GM19240 (cell line): ENCODE data around the gene HOXC5.

Experiments
- DNase-seq: peaks from one replicate; pipeline ENCODE4 v3.0.0; 2011; ENCODE audit warnings: low spot score; ENCODE audit not compliant: insufficient read length

HOXC5 gene

DNA sequence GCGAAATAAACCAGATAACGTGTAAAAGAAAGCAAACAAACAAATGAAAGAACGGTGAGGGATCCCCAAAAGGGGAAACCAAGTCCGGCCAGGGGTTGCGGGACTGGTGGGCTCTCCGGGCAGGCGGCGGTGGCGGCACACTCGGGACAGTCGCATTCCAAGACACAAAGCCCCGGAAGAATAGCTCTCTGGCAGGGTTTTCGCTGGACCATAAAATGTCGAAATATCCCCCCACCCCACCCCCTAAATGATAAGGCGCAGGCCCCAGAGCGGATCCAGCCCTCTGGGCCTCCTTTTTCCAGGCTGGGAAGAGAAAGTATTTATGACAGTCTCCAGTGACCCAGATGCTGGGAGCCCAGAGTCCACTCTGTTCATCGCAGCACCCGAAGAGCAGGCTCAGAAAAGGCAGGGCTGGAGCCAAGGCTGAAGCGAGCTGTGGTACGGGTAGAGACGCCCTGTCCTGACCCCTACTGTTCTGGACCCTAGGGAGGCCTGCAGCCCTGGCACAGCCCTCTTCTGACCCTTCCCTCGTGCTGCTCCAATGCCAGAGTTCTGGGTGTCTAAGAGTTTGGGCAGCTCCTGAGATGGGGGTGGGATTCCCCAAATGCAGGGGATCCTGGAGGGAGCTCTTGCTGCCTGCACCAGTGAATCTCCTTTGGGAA is 26.2 kb upstream of the HOXC5 start:
- DNase-seq = no peak

DNA sequence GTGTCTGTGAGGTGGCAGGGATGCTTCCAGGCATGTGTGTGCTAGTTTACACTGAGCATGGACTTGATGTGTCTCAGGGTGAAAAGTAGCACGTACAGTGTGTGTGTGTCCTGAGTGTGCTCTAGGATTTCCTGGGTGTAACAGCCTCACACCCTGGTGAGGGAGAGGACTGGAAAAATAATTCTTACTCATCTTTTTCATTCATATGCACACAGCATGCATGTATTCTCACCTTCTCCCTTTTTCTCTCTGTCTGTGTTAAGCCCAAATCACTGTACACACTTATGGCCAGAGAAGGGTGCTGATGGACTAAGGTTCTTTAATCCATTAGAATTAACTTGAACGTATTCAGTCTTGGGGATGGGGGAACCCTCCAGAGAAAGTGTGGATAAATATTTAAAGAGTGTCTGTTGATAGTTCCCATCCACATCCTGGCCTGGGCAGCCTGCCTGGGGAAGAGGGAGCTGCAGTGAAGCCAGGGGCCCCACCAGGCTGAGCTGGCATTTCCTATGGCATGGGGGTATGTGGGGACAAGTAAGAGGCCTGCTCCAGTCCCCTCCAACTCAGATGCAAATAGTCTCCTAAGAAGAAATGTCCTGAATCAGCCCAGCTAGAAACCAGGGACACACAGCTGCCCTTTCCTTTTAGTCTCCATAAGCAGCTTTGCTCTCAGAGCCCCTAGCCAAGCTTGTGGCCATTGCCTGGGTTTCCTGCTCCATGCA is 25.2 kb upstream of the HOXC5 start:
- no peak for DNase-seq

DNA sequence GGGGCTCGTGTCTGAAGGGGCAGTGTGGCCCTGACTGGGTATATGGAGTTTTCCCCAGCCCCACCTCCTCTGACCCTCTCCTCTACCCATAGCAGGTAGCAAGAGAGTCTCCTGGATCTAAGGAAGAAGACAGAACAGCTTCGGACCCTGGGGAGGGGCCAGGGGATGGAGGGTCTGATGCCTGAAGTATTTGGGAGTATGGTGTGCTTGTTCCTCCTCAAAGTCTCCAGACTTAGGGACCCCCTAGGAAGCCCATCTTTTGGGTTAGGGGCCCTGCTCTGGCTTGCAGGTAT is 24.6 kb upstream of the HOXC5 start:
- no peak for DNase-seq

DNA sequence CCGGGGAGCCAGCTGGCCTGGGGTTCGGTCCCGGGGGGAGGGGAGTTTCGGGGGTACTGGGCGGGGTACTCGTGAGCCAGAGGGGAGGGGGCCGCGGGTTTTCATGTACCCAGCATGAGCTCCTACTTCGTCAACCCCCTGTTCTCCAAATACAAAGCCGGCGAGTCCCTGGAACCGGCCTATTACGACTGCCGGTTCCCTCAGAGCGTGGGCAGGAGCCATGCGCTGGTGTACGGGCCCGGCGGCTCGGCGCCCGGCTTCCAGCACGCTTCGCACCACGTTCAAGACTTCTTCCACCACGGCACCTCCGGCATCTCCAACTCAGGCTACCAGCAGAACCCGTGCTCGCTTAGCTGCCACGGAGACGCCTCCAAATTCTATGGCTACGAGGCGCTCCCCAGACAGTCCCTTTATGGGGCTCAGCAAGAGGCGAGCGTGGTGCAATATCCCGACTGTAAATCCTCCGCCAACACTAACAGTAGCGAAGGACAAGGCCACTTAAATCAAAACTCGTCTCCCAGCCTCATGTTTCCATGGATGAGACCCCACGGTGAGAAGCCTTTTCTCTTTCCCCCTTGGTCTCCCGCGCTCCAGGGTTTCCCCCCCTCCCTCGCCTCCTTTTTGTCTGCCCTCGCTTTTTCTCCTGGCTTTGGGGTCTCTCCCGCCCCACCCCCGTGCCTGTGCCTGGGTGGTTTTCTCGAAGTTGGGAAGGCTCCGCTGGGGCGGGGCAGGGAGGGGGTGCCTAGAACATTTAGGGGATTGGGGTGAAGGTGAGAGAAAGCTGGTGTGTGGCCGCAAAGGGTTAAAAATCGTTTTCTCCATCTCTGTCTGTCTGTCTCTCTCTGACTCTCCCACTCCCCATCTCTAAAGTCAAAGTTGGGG is 23.4 kb upstream of the HOXC5 start:
- no peak for DNase-seq

DNA sequence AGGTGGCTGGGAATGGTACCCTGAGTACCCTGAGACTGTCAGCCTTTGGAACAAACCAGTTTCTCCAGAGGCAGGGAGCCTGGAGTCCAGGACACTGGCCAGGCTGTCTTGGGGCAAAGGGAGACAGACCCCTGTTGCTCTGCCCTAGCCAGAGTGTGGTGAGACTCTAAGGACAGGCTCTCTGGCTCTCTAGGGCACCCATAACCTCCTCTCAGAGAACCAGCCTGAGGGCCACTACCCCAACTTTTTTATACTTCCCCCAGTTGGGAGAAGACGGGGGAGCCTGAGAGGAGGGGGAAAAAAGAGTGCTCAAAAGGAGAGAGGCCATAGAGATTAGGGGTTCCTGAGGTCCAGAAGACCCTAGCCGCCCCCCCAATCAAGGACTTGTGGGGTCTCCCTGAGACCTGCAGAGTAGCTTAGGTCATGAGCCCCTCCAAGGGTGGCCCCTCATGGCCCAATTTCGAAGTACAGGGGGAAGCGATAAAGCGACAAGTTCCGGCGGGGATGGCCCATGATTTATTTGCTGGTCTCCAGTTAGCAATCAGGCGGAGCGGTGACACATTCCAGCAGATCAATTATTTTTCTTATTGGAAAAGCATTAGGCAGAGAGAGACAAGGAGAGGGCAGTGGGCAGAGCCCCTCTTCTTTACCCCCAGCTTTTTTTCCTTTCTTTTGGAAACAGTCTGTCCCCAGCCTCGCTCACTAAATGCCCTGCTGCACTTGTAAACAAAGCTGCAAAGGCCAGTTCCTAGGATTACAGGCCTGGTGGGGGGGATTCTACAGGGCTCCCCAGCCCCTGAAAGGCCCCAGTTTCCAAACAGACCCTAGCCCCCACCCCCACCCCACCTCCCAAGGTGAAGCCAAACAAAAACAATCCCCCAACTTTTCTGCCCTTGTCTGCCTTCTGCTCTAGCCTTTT is 22.5 kb upstream of the HOXC5 start:
- DNase-seq = no peak

DNA sequence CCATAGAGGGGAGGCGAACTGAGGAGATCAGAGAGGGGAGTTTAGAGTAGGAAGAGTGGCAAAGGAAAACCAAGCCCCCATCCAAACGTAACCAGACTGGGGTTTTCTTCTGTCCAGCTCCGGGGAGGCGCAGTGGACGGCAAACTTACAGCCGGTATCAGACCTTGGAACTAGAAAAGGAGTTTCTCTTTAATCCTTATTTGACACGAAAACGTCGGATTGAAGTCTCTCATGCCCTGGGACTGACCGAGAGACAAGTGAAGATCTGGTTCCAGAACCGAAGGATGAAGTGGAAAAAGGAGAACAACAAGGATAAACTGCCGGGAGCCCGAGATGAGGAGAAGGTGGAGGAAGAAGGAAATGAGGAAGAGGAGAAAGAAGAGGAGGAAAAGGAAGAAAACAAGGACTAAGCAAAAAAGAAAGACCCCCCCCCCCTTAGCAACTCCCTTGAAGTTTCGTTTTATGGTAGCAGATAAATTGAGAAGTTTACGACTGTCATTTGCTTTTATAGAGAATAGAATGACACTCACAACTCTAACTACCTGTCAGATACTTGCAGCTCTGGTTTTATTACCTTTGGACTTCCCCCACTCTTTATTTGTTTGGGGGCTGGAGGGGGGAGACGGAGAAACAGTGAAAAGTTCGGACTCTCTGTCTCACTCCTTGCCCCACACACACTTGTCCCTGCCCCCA is 21.7 kb upstream of the HOXC5 start:
- no peak for DNase-seq

DNA sequence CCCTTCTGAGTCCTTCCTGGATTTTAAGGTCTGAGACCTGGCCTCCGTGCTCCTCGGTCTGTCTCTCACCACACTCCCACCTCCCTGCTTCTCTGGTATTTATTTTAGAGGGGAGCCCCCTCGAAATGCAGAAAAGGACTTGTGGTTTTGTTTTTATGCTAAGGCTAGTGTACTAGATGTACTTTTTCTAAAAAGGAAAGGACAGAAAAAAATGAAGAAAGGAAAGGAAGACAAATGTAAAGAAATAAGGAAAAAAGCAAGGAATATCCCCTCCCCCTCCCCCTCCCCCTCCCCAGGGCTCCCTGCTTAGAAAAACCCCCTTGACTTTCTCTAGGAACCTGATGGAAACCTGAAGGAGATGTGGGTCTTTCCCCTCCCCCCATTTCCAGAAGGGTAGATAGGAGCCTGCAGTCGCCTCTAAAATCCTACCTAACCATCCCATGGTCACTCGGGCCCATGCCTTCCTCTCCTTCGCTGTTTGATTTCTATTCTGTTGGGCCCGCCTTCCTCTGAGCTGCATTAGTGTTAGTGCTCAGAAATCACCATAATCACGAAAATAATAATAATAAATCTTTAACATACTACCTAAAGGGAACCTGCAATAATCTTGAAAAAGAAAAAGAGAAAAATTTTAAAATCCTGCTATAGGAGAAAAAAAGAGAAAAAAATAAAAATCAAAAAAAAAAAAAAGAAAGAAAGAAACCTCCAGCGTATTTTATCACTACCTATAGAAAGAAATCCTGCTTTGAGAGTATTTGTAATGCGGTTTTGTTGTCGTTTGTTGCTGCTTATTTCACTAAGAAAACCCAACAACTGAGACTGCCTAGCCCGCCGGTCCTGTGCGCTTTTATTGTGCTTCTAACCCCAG is 21.0 kb upstream of the HOXC5 start:
- DNase-seq = no peak

DNA sequence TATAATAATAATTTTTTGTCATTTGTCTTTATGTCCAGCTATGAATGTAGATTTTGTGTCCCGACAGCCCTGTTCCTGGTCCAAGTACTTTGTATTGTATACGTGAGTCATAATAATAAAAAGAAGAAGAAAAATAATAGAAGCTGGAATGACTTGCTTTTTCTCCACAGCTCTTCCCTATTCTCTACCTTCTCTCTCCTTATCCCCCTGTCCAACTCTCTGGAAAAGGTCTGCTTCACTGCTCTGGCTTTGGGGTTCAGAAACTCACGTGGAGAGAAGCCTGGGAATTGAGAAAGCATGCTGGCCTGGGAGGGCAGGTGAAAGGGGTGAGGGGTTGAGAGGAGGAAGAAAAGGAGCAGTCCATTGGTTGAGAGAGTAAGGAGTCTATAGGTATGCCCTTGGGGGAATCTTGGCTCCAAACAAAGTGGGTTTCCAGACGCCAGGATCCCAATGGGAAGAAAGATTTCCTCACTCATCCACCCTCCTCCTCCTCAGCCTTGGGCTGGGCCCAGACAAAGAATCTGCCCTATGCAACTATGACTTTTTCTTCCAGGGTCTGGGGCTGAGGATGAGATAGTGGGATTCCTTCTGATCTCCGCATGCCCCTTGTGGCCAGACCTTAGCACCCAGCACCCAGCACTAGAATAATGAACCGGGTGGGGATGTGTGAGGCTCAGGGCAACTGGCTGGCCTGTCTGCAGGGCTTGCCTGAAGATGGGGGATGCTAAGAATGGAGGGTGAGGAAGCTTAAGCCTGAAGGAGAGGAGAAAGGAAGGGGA is 20.0 kb upstream of the HOXC5 start:
- DNase-seq = no peak

DNA sequence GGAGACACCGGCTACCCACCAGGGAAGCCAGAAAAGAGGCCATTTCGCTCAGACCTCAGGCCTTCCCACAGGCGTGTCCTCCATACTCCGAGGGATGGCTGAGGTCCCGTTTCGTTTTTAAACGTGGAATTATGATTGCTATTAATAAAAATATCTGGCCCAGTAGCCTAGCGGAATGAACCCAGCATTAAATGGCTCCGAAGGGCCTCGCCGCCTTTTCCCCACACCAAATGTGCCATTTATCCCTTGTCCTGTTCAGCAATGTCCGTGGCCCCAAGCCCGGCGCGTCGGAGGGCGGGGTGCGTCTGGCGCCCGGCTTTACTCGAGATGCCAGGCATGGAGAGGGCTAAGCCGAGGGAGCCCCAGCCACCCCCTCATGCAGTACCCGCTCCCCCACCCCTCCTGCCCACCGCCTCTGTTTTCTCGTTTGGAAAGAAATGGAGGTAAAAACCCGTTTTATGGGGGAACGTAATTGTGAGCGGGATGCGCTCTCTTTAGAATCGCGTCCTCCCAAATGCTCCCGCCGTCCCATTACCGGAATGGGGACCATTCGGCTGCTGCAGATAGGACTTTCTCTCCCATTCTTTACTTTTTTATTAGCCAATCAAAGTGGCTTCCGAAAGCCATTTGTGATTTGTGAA is 18.4 kb upstream of the HOXC5 start:
- DNase-seq = no peak

DNA sequence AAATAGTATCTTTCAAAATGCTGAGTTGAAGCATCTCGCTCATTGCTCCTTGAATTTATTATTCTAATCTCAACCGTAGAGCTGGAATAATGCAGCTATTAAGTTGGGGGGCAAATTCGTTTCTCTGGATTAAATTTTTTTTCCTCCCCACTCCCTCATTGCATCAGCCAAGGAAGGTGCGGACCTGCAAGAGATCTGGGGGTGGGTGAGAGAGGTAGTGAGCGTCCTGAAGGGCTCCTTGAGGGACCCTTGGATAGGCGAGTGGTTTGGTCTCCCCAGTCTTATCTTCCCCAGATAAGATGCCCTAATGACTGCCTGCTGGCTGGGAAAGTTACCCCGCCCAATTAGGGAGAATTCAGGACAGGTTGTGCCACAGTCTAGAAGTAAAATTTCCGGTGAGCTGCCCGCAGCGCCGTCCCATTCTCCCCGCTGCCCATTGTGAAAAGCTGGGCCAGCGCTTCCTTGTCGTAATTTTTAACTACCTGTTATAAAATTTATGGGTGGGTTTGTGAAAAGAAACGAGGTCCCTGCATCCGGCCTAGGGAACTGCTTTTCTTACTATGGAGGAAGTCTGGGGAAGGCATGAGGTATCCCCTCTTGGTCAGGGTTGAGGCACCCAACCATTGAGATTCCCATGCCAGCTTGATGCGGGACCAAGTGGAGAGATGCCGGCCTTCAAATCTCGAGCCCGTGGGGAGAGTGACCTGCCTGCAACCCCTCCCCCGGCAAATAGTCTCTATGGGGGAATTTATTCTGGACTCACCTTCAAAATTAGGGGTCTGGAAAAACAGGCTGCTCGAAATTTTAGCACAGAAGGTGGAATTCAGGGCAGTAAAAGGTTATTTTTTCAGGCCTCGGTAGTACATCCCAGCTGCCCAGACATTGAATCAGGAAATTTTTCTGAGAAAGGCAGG is 17.6 kb upstream of the HOXC5 start:
- DNase-seq = no peak

DNA sequence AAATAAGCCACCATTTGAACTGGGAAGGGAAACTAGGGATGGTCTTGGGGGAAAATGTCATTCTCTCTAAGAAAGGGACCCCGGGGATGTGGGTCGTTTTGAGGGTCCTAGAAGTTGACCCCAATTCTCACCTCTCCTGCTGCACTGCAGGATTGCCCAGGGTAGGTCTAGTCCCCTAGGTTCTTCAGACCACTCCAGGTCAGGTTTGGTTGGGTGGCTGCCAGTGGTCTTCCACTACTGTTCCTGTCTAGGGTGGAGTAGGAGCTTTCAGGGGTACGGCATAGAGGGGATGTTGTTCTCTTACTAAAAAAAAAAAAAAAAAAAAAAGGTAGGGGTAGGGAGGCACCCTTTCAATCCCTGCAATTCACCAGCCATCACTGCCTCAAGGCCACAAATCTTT is 16.8 kb upstream of the HOXC5 start:
- no peak for DNase-seq

DNA sequence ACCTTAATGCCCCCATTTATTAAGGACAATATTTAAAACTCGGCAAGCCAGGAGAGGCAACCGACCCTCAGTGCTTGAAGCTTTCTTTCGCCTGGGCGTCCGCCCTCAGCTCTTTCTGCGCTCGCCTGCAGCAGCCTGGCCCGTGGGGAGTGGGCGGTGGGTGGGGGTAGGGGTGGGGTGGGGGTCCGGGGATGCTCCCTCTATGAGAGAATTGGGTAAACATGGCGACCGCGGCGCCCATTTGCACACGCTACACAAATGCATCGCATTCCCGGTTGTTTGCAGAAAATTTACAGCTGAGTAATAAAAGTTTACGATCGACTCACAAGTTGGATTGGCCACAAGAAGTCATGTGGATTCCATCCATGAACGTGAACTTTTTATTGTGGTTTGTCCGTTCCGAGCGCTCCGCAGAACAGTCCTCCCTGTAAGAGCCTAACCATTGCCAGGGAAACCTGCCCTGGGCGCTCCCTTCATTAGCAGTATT is 16.3 kb upstream of the HOXC5 start:
- no peak for DNase-seq

DNA sequence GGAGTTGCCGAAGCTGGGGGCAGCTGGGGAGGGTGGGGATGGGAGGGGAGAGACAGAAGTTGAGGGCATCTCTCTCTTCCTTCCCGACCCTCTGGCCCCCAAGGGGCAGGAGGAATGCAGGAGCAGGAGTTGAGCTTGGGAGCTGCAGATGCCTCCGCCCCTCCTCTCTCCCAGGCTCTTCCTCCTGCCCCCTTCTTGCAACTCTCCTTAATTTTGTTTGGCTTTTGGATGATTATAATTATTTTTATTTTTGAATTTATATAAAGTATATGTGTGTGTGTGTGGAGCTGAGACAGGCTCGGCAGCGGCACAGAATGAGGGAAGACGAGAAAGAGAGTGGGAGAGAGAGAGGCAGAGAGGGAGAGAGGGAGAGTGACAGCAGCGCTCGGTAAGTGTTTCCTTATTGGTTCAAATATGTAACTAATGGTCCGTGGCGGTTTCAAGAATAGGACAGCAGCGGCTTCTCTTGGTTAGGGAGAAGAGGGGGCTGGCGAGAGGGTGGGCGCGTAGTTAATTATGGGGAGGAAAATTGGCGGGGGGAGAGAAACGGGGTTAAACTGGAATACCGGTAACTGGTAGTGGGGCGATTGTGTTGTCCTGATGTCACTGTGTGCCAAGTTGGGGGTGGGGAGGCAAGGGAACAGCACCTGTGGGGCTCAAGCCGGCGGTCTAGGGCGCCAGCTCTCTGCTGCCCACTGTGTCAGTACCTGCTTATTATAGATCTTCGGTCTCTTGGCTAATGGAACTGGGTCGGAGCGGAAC is 15.6 kb upstream of the HOXC5 start:
- DNase-seq = no peak

DNA sequence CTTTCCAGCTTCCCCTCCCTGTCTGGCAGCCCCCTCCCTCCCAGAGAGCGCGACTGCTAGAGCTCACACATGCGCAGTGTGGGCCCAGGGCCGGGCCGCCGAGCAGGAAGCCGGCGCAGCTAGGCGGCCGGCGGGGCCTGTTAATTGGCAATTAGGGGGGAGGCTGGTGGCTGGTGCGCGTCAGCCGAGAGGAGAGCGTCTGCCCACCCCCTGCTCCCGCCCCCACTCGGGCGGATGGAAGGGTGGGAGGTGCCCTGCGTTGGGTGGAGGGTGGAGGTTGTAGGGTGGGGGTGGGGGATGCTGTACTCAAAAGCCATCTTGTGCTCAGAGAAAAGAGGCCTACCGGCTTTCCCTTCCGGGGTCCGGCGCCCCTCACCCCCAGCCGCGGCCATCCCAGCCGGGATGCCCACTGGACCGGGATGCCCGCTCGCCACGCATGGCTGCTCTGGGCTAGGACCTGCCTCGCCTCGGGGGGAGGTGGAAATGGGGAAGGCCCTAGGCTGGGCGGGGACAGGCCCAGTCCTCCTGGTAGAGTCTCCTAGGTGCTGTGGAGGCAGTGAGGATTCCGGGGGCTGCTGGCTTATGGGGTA is 14.9 kb upstream of the HOXC5 start:
- peak; percentile 90 for DNase-seq

DNA sequence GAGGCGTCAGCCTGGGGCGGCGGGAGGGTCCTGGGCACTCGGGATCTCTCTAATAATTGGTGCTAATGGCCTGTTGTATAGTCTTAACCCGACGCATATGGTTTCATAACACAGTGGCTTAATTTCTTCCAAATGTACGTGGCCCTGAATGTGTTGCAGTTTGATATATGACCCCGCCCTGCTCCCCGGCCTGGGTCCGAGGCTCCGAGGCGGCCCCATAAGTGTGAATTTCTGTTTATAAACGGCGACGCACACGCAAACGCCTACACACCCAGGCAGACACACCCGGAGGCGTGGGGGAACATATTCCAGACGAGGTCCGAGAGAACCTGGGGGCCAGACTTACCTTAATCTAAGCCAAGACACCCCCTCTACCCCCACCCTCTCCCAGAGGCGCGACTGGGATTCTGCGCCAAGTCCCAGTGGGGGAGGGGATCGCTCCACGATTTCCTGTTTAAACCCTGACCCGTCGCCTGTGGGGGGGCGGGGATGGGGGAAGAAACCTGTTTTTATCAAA is 14.3 kb upstream of the HOXC5 start:
- DNase-seq = no peak
